Measurements from ENCODE around the gene SAMD4B. TPM values are rescaled to one million over a fixed set of nuclear protein-coding genes. Genes with fewer than 3 reads are reported as not detected.

SAMD4B gene
- total RNA-seq, 2 donors from 2014 or later, result 133 to 227 TPM

DNA sequence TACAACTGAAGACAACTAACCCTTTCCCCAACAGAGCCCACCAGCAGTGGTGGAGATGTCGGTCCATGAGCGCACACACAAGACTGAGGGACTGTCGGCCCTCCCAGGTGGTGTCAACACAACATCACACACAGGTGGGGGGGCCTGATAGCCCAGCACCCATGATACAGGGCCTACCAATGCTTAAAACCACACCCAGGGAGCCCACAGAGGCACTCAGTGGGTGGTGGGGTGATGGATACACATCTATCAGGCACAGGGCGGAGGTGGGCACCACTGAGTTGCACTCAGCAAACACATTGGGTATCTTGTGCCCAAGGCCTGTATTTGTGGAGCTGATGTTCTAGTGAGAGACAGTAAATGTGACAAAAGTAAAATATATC, 57.4 kb downstream of the SAMD4B start:
- Histone ChIP-seq H3K4me3 (no peak overlapping the region), H3K36me3 (no peaks in the 10 kb centered on the region), H3K4me1 (replicated peaks) (peaks cover 11% of the 10 kb centered on the region), H3K27ac (peak overlapping the region; percentile 9 to 31), H3K27me3 (replicated peaks; ENCODE audit: insufficient read depth) (no peaks in the 10 kb centered on the region), H3K9me3 (no peaks in the 10 kb centered on the region)
- DNase-seq (ENCODE audit: low spot score), result no peak
- WGBS, result 94% methylated on average over 4 of the region's 4 CpGs
- TF ChIP-seq POLR2AphosphoS5 (IDR thresholded peaks at IDR 0.05), result no peak
- no peak for TF ChIP-seq CTCF (IDR thresholded peaks at IDR 0.05)
- no peak for TF ChIP-seq POLR2A (IDR thresholded peaks at IDR 0.05)
- intact Hi-C loops (cut with DNase I), result loop anchor here (5.0 kb wide), 1 partner anchor 133 kb away; the partner anchor contains the start of gene EID2B

DNA sequence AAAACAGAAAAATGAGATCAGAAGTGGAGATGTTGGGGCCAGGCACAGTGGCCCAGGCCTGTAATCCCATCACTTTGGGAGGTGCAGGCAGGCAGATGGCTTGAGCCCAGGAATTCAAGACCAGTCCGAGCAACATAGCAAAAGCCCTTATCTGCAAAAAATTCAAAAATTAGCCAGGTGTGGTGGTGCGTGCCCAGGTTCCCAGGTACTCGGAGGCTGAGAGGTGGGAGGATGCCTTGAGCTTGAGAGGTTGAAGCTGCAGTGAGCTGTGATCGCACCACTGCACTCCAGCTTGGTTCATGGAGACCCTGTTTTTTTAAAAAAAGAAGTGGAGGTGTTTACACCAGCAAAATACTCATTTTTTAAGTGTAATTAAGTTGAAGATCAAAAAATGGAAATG, 57.8 kb downstream of the SAMD4B start:
- 72% methylated on average over 4 of the region's 4 CpGs for WGBS
- DNase-seq (ENCODE audit: low spot score), result no peak
- no peak overlapping the region for H3K4me3 ChIP-seq
- intact Hi-C loops (cut with DNase I), result no loop called here
- no peaks in the 10 kb centered on the region for H3K9me3 ChIP-seq
- peak overlapping the region; percentile 9 to 31 for H3K27ac ChIP-seq
- TF ChIP-seq POLR2AphosphoS5 (IDR thresholded peaks at IDR 0.05), result no peak
- TF ChIP-seq POLR2A (IDR thresholded peaks at IDR 0.05), result no peak
- TF ChIP-seq CTCF (IDR thresholded peaks at IDR 0.05), result no peak
- H3K36me3 ChIP-seq, result no peaks in the 10 kb centered on the region
- H3K4me1 ChIP-seq (replicated peaks), result peaks cover 13% of the 10 kb centered on the region
- no peaks in the 10 kb centered on the region for H3K27me3 ChIP-seq (replicated peaks; ENCODE audit: insufficient read depth)

DNA sequence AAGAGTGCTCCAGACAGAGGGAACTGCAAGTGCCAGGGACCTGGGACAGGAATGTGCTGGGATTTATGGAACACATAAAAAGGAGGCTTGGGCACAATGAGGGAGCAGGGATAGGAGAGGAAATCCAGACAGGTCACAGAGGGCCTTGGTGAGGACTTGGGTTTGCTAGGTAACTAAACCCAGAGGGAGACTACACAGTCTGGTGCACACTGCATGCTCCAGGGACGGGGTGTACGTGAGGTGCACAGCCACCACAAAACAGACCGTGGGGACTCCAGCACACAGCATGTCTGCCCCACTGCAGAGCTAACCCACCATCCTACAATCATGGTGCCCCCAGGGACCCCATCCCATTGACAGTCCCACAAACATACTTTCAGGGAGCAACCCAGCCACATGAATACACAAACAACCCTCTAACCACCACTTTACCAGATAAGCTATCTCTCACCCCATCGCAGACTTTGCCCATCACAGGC, 58.9 kb downstream of the SAMD4B start:
- DNase-seq (ENCODE audit: low spot score), result no peak
- intact Hi-C loops (cut with DNase I), result no loop called here
- Histone ChIP-seq H3K4me1 (replicated peaks) (peaks cover 13% of the 10 kb centered on the region), H3K9me3 (no peaks in the 10 kb centered on the region), H3K27ac (peak overlapping the region; percentile 100), H3K27me3 (replicated peaks; ENCODE audit: insufficient read depth) (no peaks in the 10 kb centered on the region), H3K36me3 (no peaks in the 10 kb centered on the region), H3K4me3 (no peak overlapping the region)
- TF ChIP-seq POLR2A (IDR thresholded peaks at IDR 0.05) (no peak), POLR2AphosphoS5 (IDR thresholded peaks at IDR 0.05) (no peak), CTCF (IDR thresholded peaks at IDR 0.05) (no peak)
- 65% methylated on average over 4 of the region's 4 CpGs for WGBS

- TF ChIP-seq CTCF (IDR thresholded peaks at IDR 0.05), result no peak
- TF ChIP-seq POLR2A (IDR thresholded peaks at IDR 0.05), result no peak
- no peak for TF ChIP-seq POLR2AphosphoS5 (IDR thresholded peaks at IDR 0.05)
- intact Hi-C loops (cut with DNase I), result no loop called here
- Histone ChIP-seq H3K4me3 (no peak overlapping the region), H3K9me3 (no peaks in the 10 kb centered on the region), H3K4me1 (replicated peaks) (peaks cover 13% of the 10 kb centered on the region), H3K27ac (peak overlapping the region; percentile 100), H3K27me3 (replicated peaks; ENCODE audit: insufficient read depth) (no peaks in the 10 kb centered on the region), H3K36me3 (no peaks in the 10 kb centered on the region)
- peak; percentile 33 for DNase-seq (ENCODE audit: low spot score)
- 56% methylated on average over 25 of the region's 25 CpGs for WGBS
Measured at GRCh38 chr19:39401549-39402345, 59.5 kb downstream of the SAMD4B start.

All from prostate gland (tissue), 2 donors.